Adipose tissue (tissue), 3 donors: Measurements from ENCODE around the gene CIRBP. TPM values are rescaled to one million over a fixed set of nuclear protein-coding genes. Genes with fewer than 3 reads are reported as not detected.
A peak's percentile ranks its signal among the peaks of the same experiment; 100 is the strongest.

Experiments
- H3K27ac ChIP-seq: one replicate; pipeline ENCODE4 v1.5.1; 2013; ENCODE audit warnings: low read depth, low read length
- WGBS, 3 donors: extraction: QIAGEN DNeasy Blood & Tissue Kit; methylation state at CpG; one replicate each; pipeline ENCODE4 v1.1.7; 2013; 5-methylcytosine and 5-hydroxymethylcytosine counted together
- polyA plus RNA-seq, 3 donors: library from polyadenylated mRNA; stranded (reverse); fragments of 200-250 nt; gene quantifications; one replicate each; pipeline ENCODE4 v1.2.3, GENCODE V29; 2013
- donor health status: healthy with polysubstance abuse.
- donor health status: Bipolar disorder and iron deficiency.
- donor health status: healthy.

CIRBP gene
- polyA plus RNA-seq, 3 donors: 346 to 568 (median 388) TPM

GRCh38 chr19:1251330-1252220, 17.6 kb upstream of the CIRBP start:
- 2 to 3% (median 2%) methylated on average over 28 to 41 of the region's 41 CpGs for WGBS, 3 donors
- peak overlapping the region; percentile 99 for H3K27ac ChIP-seq

- H3K27ac ChIP-seq: peak overlapping the region; percentile 99
- WGBS, 3 donors: 0 to 2% (median 0%) methylated on average over 27 to 30 of the region's 30 CpGs
Observed at GRCh38 chr19:1252221-1252820, 16.8 kb upstream of the CIRBP start.

GRCh38 chr19:1252821-1253513, 16.2 kb upstream of the CIRBP start:
- 0 to 2% (median 1%) methylated on average over 15 to 26 of the region's 26 CpGs for WGBS, 3 donors
- peak overlapping the region; percentile 99 for H3K27ac ChIP-seq

GRCh38 chr19:1253514-1254080, 15.5 kb upstream of the CIRBP start:
- 19 to 41% (median 21%) methylated on average over 16 to 23 of the region's 23 CpGs for WGBS, 3 donors
- H3K27ac ChIP-seq: peak overlapping the region; percentile 97

- H3K27ac ChIP-seq: peak overlapping the region; percentile 97
- 64 to 82% (median 72%) methylated on average over 36 to 37 of the region's 37 CpGs for whole genome bisulfite sequencing, 3 donors
Observed at GRCh38 chr19:1254081-1254527, 15.0 kb upstream of the CIRBP start.

- H3K27ac ChIP-seq: peak overlapping the region; percentile 57
- WGBS, 3 donors: 85 to 90% (median 87%) methylated on average over 19 to 20 of the region's 20 CpGs
Observed at GRCh38 chr19:1254530-1255185, 14.5 kb upstream of the CIRBP start.

GRCh38 chr19:1255186-1256161, 13.7 kb upstream of the CIRBP start:
- peak overlapping the region; percentile 19 for H3K27ac ChIP-seq
- WGBS, 3 donors: 79 to 89% (median 88%) methylated on average over 49 to 52 of the region's 52 CpGs

- H3K27ac ChIP-seq: no peak overlapping the region
- 78 to 88% (median 84%) methylated on average over 46 of the region's 46 CpGs for WGBS, 3 donors
Observed at GRCh38 chr19:1256646-1257474, 12.3 kb upstream of the CIRBP start.

- 57 to 67% (median 61%) methylated on average over 23 of the region's 23 CpGs for WGBS, 3 donors
- peak overlapping the region; percentile 22 for H3K27ac ChIP-seq
Observed at GRCh38 chr19:1257475-1258162, 11.5 kb upstream of the CIRBP start.

GRCh38 chr19:1258163-1258492, 11.0 kb upstream of the CIRBP start:
- WGBS, 3 donors: 68 to 77% (median 77%) methylated on average over 8 of the region's 8 CpGs
- peak overlapping the region; percentile 35 for H3K27ac ChIP-seq

GRCh38 chr19:1258707-1259205, 10.4 kb upstream of the CIRBP start:
- peak overlapping the region; percentile 91 for H3K27ac ChIP-seq
- 11 to 37% (median 13%) methylated on average over 15 of the region's 15 CpGs for WGBS, 3 donors

- H3K27ac ChIP-seq: peak overlapping the region; percentile 91
- WGBS, 3 donors: 9 to 13% (median 10%) methylated on average over 14 to 17 of the region's 17 CpGs
Observed at GRCh38 chr19:1259206-1259875, 9.8 kb upstream of the CIRBP start.

- WGBS, 3 donors: 9 to 26% (median 13%) methylated on average over 31 to 33 of the region's 33 CpGs
- H3K27ac ChIP-seq: peak overlapping the region; percentile 91
Observed at GRCh38 chr19:1259876-1260748, 9.0 kb upstream of the CIRBP start.

GRCh38 chr19:1260749-1261537, 8.2 kb upstream of the CIRBP start:
- peak overlapping the region; percentile 91 for H3K27ac ChIP-seq
- 1% methylated on average over 63 to 83 of the region's 83 CpGs for WGBS, 3 donors
